WTC11 (cell line): Measurements from ENCODE around the gene SULT6B1.

Source experiments
- CREB1 ChIP-seq: sonication (generic); formaldehyde crosslinking; IDR thresholded peaks from 2 replicates; pipeline ENCODE4 v1.8.0; 2023; ENCODE audit warnings: mild to moderate bottlenecking, missing genetic modification reagents
- ESRRA ChIP-seq: sonication (generic); formaldehyde crosslinking; IDR thresholded peaks from 2 replicates; pipeline ENCODE4 v1.8.1; 2022; ENCODE audit warnings: mild to moderate bottlenecking, missing genetic modification reagents, borderline replicate concordance
- IRF2 ChIP-seq: sonication (generic); formaldehyde crosslinking; IDR thresholded peaks from 2 replicates; pipeline ENCODE4 v1.8.0; 2022; ENCODE audit warnings: low read depth, missing genetic modification reagents, borderline replicate concordance
- TCF7 ChIP-seq: sonication (generic); formaldehyde crosslinking; IDR thresholded peaks from 2 replicates; pipeline ENCODE4 v1.8.0; 2022; ENCODE audit warnings: mild to moderate bottlenecking, low read depth, missing genetic modification reagents, moderate library complexity
- TF ChIP-seq, protein P1 (sequence below): fragments of 200-600 bp; IDR thresholded peaks from 2 replicates; pipeline ENCODE4 v1.8.0; 2022; ENCODE audit warnings: antibody characterized with exemption

DNA sequence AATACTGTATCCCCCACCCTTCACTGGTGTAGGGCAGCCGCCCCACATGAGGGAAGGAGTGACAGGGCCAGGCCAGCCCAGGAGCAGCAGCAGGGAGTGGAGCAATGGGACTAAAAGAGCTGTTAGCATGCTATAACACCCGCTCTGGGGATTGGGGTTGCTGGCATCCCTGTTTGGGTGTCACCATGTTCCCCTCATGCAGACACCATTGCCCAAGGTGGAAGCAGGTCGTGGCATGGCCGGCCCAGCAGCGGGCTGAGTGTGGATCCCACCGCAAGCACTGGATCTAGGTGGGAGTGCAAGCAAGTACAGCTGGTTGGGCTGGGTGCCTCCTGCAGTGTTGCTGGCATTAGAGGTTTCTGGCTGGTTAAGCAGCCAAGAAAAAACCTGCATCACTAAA lies 3.3 kb upstream of the SULT6B1 start:
- TF ChIP-seq CREB1 (no peak), ESRRA (no peak), TCF7 (no peak), IRF2 (no peak)
- TF ChIP-seq, protein P1, sequence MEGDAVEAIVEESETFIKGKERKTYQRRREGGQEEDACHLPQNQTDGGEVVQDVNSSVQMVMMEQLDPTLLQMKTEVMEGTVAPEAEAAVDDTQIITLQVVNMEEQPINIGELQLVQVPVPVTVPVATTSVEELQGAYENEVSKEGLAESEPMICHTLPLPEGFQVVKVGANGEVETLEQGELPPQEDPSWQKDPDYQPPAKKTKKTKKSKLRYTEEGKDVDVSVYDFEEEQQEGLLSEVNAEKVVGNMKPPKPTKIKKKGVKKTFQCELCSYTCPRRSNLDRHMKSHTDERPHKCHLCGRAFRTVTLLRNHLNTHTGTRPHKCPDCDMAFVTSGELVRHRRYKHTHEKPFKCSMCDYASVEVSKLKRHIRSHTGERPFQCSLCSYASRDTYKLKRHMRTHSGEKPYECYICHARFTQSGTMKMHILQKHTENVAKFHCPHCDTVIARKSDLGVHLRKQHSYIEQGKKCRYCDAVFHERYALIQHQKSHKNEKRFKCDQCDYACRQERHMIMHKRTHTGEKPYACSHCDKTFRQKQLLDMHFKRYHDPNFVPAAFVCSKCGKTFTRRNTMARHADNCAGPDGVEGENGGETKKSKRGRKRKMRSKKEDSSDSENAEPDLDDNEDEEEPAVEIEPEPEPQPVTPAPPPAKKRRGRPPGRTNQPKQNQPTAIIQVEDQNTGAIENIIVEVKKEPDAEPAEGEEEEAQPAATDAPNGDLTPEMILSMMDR: no peak
